GM21528 (cell line): Measurements from ENCODE around the gene SEPTIN8.
A peak's percentile ranks its signal among the peaks of the same experiment; 100 is the strongest.

ENCODE experiments used
- ATAC-seq: cut with Tn5 transposase; IDR thresholded peaks from one replicate; pipeline ENCODE4 v1.9.1; 2021; ENCODE audit warnings: mild to moderate bottlenecking, moderate library complexity; ENCODE audit not compliant: unreplicated experiment, low FRiP score

Gene SEPTIN8, protein sequence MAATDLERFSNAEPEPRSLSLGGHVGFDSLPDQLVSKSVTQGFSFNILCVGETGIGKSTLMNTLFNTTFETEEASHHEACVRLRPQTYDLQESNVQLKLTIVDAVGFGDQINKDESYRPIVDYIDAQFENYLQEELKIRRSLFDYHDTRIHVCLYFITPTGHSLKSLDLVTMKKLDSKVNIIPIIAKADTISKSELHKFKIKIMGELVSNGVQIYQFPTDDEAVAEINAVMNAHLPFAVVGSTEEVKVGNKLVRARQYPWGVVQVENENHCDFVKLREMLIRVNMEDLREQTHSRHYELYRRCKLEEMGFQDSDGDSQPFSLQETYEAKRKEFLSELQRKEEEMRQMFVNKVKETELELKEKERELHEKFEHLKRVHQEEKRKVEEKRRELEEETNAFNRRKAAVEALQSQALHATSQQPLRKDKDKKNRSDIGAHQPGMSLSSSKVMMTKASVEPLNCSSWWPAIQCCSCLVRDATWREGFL

DNA sequence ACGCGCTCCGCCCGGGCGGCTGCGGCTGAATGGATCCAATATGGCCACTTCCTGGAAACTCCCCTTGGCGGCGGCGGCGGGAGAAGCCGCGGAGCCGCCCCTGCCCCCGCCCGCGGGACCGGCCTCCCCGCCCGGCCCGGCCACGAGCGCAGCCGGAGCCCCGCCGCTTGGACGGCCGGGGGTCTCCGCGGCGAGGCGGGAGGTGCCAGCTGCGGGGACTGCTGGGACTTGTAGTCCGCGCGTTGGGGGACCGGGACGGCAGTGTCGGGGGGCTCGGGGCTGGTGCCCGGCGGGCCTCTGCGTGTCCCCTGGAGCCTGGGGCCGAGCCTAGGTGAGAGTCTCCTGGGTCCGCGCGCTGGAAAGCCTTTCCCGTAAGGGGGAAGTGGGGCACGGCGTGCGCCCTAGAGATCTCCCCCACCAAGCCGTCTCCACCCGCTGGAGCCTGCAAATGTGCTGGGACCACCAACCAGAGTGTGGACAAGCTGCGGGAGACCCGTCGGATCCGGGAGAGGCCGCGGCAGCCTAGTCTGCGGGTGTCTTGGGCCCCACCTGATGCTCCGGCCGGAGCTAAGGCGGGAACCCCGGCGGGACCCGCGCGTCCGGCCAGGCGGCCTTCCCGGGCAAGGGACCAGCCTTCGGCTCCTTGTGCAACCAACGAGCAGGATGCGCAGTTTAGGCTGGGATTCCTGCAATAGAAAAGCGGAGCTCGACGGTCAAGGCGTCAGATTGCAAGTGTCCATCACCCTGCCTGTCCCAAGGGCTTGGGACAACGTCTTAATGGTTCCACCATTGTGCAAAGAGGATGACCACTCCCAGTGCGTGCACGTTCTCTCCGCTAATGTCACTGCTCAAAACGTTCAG, at the start of gene SEPTIN8:
SEPTIN8 (minus strand) TSS at position 31 of the 861 bp plus-strand sequence. CDS start 102 bp downstream, outside the sequence.
- peak; percentile 62 for ATAC-seq

DNA sequence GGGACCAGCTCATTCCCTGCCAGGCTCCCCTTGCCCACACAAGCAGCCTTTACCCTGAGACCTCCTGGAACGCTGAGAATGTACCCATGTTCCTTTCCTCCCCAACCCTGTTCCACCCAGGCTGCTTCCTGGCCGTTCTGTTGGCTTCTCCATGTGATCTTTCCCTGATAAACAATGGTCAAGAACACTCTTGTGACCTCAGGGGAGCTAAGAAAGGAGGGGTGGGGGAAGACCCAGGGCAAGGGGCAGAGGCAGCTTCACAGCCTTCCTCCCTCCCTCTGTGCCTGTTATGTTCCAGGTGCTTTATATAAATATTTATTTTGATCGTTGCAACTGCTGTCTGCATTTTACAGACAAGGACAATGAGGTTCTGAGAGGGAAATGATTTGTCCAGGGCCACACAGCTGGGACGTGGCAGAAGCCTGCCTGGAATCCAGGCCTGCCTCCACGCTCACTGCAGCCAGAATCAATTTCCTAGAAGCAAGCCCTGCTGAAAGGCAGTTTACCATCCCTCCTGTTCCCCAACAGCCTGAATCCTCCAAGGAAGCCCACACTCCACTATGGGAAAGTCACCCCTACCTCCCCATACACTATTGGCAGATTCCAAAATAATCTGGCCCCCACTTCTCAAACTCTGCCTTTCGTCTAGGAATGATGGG, 49.5 kb upstream of the SEPTIN8 start:
- no peak for ATAC-seq

DNA sequence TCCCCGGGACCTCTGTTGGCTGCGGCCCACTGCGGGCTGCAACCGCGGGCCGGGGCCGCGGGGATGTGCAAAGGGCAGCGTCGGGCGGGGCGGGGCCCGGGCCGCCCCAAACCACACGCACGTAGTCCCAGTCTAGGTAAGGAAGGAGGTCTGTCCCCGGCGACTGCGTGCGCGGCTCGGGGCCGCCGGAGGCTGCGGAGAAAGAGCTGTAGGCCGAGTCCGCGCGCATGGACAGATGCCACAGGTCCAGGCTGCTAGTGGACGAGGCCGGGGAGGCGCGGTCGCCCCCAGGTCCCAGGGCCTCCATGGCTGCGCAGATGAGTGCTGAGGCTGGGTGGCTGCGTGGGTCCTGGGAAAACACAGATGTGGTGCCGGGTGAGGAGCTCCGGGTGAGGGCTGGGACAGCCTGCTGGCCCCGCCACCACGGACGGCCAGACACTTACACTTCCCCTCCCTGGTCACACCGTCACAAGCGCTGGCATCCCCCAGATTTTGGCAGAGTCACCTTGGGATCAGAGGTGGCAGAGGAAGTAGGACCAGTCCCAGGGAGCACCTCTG, 48.9 kb upstream of the SEPTIN8 start:
- no peak for ATAC-seq

DNA sequence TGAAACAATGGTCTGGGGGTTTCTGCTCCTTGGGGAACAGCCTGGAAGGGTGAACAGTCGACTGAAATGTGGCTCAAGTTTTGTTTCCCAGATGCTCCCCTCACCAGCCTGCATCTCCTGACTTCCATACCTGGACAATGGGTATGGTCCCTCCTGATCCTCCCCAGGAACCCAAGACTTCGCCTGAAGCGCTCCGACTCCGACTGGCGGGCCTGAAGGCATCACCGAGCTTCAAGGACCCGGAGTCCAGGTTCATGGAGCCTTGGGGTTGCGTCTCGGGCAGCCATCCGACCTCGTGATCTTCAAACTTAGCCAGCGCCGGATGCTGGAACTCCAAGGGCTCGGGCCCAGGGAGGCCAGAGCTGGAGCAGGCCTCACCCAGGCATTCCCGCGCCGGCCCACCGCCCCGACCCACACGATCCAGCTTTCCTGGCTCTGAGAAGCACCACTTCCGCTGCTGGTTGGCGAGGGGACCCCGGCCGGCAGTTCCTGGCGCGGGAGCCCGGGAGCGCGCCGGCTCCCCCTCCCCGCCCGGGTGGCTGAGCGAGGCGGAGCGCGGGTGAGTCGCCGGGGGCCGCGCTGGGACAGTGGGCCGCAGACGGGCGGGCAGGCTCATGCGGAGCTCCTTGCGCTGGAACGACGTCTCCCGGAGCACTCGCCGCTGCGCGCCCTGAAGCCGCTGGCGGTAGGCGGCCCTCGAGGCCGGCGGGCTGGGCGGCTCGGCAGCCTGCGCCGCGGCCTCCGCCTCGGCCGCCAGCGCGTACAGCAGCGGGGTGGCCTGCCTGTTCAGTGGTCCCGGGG, 48.2 kb upstream of the SEPTIN8 start:
- no peak for ATAC-seq

DNA sequence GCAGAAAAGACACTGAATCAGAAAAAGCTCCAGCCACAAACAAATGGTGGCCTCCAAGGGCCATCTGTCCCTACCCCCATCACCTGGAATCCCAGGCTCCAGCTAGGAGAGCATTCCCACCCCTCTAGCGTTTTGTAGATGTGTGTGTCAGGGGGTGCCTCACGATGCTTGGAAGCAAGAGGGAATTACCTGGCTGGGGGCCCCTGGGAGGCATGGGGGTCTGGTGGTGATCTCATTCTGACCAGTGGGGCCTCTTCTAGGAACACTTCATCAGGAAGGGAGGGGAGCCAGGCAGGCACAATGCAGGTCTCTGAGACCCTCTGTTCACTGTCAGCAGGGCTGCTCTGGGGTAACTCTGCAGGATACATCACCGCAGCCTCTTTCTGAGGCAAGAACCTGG, 47.4 kb upstream of the SEPTIN8 start:
- ATAC-seq = no peak

DNA sequence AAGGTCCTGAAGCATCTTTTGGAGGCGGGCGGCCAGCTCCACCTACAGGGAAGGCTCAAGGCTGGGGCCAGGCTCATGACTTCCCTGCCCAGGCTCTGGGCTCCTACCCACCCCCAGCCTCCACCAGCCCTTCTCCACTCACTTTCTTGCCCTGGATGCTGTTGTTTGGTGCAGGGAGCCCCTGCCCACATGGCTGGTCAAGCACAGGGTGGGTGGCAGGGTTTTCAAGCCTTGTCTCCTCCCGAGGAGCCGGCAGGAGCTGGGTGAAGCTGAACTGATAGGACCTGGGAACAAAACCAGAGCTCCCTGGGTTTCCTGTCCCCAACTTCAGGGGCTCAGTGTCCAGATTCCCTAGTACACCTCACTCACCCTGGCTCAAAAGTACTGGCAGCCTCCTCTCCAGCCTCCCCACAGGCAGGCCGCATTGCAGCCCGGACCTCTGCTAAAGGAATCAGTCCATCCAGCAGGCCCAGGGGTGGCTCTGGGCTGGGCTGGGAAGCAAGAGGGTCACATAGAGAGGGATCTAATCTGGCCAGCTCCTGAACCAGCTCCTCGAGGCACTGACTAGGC, 46.5 kb upstream of the SEPTIN8 start:
- ATAC-seq = no peak

DNA sequence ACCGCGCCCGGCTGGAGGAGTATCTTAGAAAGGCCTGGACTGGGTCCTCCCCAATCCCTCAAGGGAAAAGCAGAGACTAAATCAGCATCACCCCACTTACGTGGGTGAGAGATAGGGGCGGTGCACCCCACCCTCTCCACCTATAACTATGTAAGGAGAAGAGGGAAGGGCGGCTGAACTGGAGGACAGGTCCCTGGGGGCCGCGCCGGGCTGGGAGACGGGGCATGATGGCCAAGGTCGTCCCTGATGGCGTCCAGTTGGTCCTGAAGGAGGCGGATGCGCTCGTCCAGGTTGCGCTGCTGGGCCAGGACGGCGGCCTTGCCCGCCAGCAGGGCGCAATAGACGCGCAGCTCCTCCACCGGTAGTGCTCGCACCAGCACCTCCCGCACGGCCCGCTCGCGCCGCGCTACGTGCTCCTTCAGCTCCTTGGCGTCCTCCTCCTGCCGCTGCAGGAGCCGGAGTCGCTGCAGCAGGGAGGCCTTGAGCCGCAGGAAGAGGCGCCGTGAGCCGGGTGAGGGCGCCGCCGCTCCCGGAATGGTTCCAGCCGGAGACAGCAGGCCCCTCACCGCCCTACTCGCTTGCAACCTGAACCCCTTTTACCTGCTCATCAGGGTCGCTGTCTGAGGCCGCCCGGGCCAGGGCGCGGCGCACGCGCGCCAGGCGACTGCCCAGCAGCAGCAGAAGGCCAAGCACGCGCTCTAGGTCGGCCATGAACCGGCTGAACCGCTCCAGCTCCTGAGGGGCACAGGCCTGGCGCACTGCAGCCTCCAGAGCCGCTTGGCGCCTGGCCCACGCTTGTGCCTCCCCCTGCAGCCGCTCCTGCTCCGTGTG, 45.8 kb upstream of the SEPTIN8 start:
- ATAC-seq = no peak

DNA sequence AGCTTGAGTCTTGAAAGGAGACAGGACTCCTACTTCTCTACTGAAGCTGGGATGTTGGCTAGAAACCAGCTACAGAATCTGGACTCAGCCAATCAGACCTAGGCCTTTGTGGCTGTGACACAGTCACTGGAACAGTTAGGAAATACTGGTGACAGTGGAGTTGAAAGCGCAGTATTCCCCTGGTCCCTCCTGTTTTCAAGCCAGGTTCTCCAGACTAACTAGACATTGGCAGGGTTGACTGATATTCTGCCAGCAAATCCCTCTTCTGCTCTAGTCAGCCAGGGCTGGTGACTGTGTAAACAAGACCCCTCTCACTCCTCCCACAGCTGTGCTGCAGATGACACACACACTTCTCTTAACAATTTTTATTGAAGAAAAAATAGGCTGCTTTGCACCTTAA, 44.8 kb upstream of the SEPTIN8 start:
- ATAC-seq = no peak

DNA sequence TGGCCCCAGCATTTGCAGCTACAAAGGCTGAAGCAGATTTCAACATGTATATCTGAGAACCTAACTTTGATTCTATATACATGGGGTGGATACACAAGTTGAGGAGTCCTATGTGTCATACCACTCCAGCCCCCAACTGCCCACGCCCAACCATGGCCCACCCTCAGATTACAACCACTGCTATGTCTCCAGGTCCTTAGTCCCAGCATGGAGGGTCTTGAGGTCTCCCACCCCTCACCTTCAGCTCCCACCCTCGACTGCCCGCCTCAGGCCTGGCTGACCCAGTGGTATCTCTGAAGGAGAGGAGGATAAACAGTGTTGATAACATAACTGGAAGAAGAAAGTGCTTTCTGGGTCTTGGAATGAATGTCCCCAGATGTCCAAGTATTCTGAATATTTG, 44.3 kb upstream of the SEPTIN8 start:
- ATAC-seq = no peak

DNA sequence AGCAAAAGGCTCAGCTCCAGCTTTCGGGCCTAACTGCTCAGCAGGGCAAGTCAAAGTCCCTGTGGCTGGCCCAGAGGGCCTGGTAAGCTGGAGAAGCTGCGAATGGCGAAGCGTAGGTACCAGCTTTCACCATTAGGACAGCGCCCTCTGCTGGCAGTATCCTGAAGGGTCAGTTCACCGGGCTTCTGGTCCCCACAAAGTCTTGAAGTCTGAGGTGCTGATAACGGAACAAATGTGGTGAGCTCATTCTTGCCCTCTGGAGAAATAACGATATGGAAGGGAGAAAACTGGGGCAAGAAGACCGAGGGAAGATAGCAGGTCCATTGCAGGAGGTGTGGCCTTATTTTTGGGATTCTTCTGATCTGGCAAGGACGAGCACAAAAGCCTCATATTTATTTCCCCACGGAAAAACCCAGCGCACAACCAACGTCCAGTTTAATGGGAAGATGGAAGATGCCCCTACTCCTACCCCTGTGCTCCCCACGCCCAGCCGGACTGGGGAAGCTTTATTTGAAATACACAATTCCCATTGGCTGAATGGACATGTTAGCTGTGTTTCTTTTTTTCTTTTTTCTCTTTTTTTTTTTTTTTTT, 43.2 kb upstream of the SEPTIN8 start:
- ATAC-seq = peak; percentile 65

DNA sequence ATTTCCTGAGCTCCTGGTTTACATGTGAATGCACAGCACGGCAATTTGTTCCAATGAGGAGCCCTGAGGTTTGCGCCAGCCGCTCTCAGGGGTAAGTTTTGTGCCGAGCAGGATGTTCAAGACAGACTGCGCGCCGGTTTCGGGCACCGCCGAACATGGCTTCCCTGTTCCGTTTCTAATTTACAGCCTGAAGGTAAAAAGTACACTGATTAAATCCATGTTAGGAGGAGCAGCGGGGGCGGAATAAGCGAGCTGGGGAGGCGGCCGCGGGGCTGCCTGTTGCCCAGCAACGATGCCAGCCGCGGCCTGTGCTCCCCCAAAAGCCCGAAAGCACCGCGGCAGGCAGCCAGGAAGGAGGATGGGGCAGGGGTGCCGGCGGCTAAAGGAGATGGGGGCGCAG, 42.4 kb upstream of the SEPTIN8 start:
- no peak for ATAC-seq

DNA sequence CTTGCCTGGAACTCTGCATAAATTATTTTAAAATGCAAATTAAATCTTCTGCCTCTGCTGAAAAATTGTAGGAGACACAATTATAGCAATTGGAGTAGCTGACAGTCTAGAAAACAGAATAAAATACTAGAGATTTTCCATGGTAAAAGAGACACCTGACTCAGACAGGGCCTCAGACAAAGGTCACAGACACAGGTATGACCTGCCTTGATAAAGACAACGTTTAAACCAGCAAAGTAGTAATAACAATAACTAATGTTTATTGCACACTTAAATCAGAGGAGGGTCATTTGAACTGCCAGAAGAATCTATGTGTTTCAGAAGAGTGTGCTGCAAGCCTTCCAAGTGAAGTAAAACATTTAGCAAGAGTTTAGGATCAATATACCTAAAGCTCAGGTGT, 40.0 kb upstream of the SEPTIN8 start:
- ATAC-seq = no peak

DNA sequence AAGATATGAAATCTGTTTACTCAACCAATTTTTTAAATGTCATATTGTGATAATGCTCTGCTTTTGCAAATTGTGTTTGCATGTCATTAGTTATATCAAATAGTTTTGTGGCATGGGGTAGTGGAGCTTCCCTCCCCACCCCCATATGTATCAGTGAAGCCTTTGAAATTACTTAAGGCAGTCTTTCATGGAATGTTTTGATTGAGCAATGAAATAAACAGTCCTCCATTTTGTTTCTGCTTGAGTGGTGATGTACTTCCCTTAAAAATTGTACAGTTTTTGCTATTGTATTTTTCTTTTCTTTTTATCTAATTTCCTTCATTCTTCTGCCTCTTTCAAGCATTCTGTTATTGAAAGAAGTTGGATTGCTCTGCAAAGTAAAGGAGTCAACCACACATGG, 39.5 kb upstream of the SEPTIN8 start:
- ATAC-seq = no peak

DNA sequence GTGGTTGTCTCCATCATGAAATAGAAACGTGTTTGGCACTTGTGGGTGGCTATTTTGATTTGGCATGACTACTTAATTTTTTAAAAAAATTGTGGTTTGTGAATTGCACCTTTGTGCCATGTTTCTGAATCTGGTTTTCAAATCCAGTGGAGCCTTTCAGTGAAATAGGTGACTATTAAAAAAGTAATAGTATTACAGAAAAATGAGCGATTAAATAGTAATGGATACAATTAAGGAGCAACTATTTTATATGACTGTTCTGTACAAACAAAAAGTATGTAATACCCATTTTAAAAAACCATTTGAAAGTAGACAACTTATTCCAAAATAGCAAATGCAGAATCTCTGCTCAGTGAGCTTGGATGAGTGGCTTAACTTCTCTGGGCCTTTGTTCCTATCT, 39.0 kb upstream of the SEPTIN8 start:
- ATAC-seq = no peak

DNA sequence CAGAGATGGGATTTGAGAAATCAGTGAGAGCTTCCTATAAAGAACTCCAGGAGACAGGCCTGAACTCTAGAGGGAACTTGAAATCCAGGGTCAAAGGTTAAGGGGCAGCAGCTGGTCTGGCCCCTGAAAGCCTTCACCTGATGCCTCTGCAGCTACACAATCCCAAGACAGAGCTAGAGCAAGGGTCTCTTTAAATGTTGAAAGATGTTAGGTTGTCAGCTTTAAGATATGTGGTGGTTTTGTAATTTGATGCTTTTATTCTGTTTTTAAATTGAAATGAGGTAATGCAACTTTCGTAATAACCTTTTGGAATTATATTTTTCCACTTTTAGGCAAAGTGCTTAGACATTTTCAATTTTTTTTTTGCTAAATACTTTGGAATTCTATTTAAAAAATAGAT, 38.4 kb upstream of the SEPTIN8 start:
- no peak for ATAC-seq

DNA sequence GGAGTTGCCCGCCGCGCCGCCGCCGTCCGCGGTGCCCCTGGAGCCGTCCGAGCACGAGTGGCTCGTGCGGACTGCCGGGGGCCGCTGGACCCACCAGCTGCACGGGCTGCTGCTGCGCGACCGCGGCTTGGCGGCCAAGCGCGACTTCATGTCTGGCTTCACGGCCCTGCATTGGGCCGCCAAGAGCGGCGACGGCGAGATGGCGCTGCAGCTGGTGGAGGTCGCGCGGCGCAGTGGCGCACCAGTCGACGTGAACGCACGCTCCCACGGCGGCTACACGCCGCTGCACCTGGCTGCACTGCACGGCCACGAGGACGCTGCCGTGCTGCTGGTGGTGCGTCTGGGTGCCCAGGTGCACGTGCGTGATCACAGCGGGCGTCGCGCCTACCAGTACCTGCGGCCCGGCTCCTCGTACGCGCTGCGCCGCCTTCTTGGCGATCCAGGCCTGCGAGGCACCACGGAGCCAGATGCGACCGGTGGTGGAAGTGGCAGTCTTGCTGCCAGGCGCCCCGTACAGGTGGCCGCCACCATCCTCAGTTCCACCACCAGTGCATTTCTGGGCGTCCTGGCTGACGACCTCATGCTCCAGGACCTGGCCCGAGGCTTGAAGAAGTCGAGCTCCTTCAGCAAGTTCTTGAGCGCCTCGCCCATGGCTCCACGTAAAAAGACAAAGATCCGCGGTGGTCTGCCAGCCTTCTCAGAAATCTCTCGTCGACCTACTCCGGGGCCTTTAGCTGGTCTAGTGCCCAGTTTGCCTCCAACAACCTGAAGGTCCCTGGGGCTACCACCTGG, 37.7 kb upstream of the SEPTIN8 start:
- no peak for ATAC-seq
